NCI-H82 (cell line): ENCODE measurements around the gene RYR3.
"Not testable (repeated sequence)": the region's sequence is repeated elsewhere in the genome, so short reads cannot be mapped to it uniquely, and the experiment has no call there.

ENCODE experiments used
- DNase-seq: peaks from one replicate; lab custom pipeline; 2025; lab: John Stamatoyannopoulos, UW

RYR3 gene

GRCh38 chr15:33515121-33515520 is 204.4 kb downstream of the RYR3 start:
- DNase-seq: no peak

- no peak for DNase-seq
Observed at GRCh38 chr15:33516563-33516962, 205.8 kb downstream of the RYR3 start.

GRCh38 chr15:33517944-33518343 is 207.2 kb downstream of the RYR3 start:
- DNase-seq: no peak

- DNase-seq: no peak
Observed at GRCh38 chr15:33518421-33518820, 207.7 kb downstream of the RYR3 start.

GRCh38 chr15:33524274-33524673 is 213.5 kb downstream of the RYR3 start:
- no peak for DNase-seq

- DNase-seq: no peak
Observed at GRCh38 chr15:33526532-33526931, 215.8 kb downstream of the RYR3 start.

- no peak for DNase-seq
Observed at GRCh38 chr15:33533197-33533596, 222.4 kb downstream of the RYR3 start.

- no peak for DNase-seq
Observed at GRCh38 chr15:33534642-33535041, 223.9 kb downstream of the RYR3 start.

GRCh38 chr15:33535135-33535534 is 224.4 kb downstream of the RYR3 start:
- no peak for DNase-seq

GRCh38 chr15:33539825-33540573 is 229.2 kb downstream of the RYR3 start:
- no peak for DNase-seq

GRCh38 chr15:33543957-33544356 is 233.2 kb downstream of the RYR3 start:
- DNase-seq: no peak

- no peak for DNase-seq
Observed at GRCh38 chr15:33545866-33546265, 235.1 kb downstream of the RYR3 start.

GRCh38 chr15:33547876-33548275 is 237.1 kb downstream of the RYR3 start:
- no peak for DNase-seq

GRCh38 chr15:33551860-33552259 is 241.1 kb downstream of the RYR3 start:
- DNase-seq: no peak

- no peak for DNase-seq
Observed at GRCh38 chr15:33553157-33553556, 242.4 kb downstream of the RYR3 start.

- DNase-seq: no peak
Observed at GRCh38 chr15:33559207-33559890, 248.6 kb downstream of the RYR3 start.

GRCh38 chr15:33561407-33561806 is 250.6 kb downstream of the RYR3 start:
- DNase-seq: no peak

- DNase-seq: no peak
Observed at GRCh38 chr15:33561967-33562366, 251.2 kb downstream of the RYR3 start.

GRCh38 chr15:33565094-33565493 is 254.3 kb downstream of the RYR3 start:
- DNase-seq: no peak

GRCh38 chr15:33567652-33568051 is 256.9 kb downstream of the RYR3 start:
- DNase-seq: no peak

- DNase-seq: no peak
Observed at GRCh38 chr15:33569036-33569435, 258.3 kb downstream of the RYR3 start.

- not testable (repeated sequence) for DNase-seq
Observed at GRCh38 chr15:33577911-33578310, 267.1 kb downstream of the RYR3 start.

- DNase-seq: no peak
Observed at GRCh38 chr15:33580526-33580925, 269.8 kb downstream of the RYR3 start.

- DNase-seq: no peak
Observed at GRCh38 chr15:33581032-33581431, 270.3 kb downstream of the RYR3 start.
